ENCODE results near the gene TACR2. TPM values are rescaled to one million over a fixed set of nuclear protein-coding genes. Genes with fewer than 3 reads are reported as not detected.

TACR2 gene
- total and polyA plus RNA-seq, 3 donors from 2014 or later, result 0.74 to 0.91 (median 0.87) TPM

DNA sequence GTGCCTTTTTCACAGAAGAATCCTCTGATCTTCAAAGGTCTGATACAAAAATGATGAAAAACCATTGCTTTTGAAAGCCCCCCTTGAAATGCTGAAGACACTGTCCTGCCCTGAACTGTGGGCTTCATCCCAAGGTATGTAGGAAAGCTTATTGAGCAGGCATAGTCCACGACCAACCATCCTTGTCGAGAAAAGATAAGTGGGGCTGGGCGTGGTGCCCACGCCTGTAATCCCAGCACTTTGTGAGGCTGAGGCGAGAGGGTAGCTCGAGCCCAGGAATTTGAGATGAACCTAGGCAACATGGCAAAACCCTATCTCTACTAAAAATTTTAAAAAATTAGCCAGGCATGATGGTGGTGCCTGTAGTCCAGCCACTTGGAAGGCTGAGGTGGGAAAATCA is 25.6 kb downstream of the TACR2 start:
- intact Hi-C loops (cut with DNase I; ENCODE audit: low total_unique reads), result loop anchor here (5.0 kb wide), 1 partner anchor 154 kb away; no protein-coding TSS in a partner anchor
- 76 to 83% methylated on average over 6 of the region's 6 CpGs for WGBS, 2 donors
- TF ChIP-seq POLR2A (IDR thresholded peaks at IDR 0.05) (no peak), CTCF (IDR thresholded peaks at IDR 0.05) (no peak)
- no peak overlapping the region for H3K27ac ChIP-seq
- no peaks in the 10 kb centered on the region for H3K9me3 ChIP-seq
- H3K4me1 ChIP-seq, result peaks cover 3% of the 10 kb centered on the region
- DNase-seq, result no peak
- no peaks in the 10 kb centered on the region for H3K27me3 ChIP-seq
- H3K4me3 ChIP-seq, result no peak overlapping the region
- H3K36me3 ChIP-seq (ENCODE audit: low read depth, missing control alignments), result no peaks in the 10 kb centered on the region

- no peak for TF ChIP-seq POLR2A (IDR thresholded peaks at IDR 0.05)
- TF ChIP-seq CTCF (IDR thresholded peaks at IDR 0.05), result no peak
- peaks cover 3% of the 10 kb centered on the region for H3K4me1 ChIP-seq
- no peaks in the 10 kb centered on the region for H3K9me3 ChIP-seq
- no peaks in the 10 kb centered on the region for H3K36me3 ChIP-seq (ENCODE audit: low read depth, missing control alignments)
- intact Hi-C loops (cut with DNase I; ENCODE audit: low total_unique reads), result loop anchor here (5.0 kb wide), 1 partner anchor 153 kb away; no protein-coding TSS in a partner anchor
- no peak overlapping the region for H3K4me3 ChIP-seq
- 73 to 82% methylated on average over 7 to 8 of the region's 8 CpGs for WGBS, 2 donors
- no peak for DNase-seq
- no peak overlapping the region for H3K27ac ChIP-seq
- no peaks in the 10 kb centered on the region for H3K27me3 ChIP-seq
Observed at GRCh38 chr10:69389827-69390490, 26.8 kb downstream of the TACR2 start.

- H3K9me3 ChIP-seq, result no peaks in the 10 kb centered on the region
- H3K4me1 ChIP-seq, result peaks cover 3% of the 10 kb centered on the region
- TF ChIP-seq CTCF (IDR thresholded peaks at IDR 0.05) (no peak), POLR2A (IDR thresholded peaks at IDR 0.05) (no peak)
- WGBS, 2 donors, result 83 to 96% methylated on average over 2 of the region's 2 CpGs
- H3K27ac ChIP-seq, result no peak overlapping the region
- no peaks in the 10 kb centered on the region for H3K27me3 ChIP-seq
- DNase-seq, result no peak
- no peak overlapping the region for H3K4me3 ChIP-seq
- H3K36me3 ChIP-seq (ENCODE audit: low read depth, missing control alignments), result no peaks in the 10 kb centered on the region
- intact Hi-C loops (cut with DNase I; ENCODE audit: low total_unique reads), result no loop called here
Observed at GRCh38 chr10:69388488-69388887, 28.2 kb downstream of the TACR2 start.

GRCh38 chr10:69387500-69387899 is 29.2 kb downstream of the TACR2 start:
- 92 to 93% methylated on average over 3 of the region's 3 CpGs for WGBS, 2 donors
- Histone ChIP-seq H3K27me3 (no peaks in the 10 kb centered on the region), H3K36me3 (ENCODE audit: low read depth, missing control alignments) (no peaks in the 10 kb centered on the region), H3K27ac (no peak overlapping the region), H3K9me3 (no peaks in the 10 kb centered on the region), H3K4me3 (no peak overlapping the region), H3K4me1 (peaks cover 3% of the 10 kb centered on the region)
- TF ChIP-seq CTCF (IDR thresholded peaks at IDR 0.05) (no peak), POLR2A (IDR thresholded peaks at IDR 0.05) (no peak)
- intact Hi-C loops (cut with DNase I; ENCODE audit: low total_unique reads), result no loop called here
- no peak for DNase-seq

All from testis (tissue), 3 donors.